ENCODE measurements around the gene COTL1.

DNA sequence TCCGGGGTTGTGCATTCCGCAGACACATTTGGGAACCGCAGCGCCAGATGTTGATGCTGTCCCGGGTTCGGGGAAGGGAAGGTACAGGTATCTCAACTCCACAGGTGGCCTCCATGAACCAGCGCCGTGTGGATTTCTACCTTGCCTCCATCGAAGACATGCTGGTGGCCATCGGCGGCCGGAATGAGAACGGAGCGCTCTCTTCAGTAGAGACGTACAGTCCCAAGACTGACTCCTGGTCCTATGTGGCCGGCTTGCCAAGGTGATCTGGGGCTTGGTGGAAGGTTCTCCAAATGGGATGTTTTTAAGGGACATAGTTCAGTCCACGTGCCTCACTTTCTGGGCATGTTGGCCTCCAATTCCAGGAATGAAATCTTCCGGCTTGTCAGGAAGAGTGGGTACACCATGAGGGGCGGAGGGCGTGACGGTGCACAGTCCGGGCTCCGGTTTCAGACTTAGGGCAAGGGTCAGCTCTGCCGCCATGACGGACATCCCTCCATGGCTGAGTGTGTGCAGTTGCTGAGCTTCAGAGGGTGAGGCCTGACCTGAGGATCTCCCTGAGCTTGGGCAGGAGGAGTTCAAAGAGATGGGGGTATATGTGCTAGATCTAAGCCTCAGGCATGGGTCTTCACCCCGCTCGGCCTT is 41.9 kb upstream of the COTL1 start:
- TF ChIP-seq, protein P1, sequence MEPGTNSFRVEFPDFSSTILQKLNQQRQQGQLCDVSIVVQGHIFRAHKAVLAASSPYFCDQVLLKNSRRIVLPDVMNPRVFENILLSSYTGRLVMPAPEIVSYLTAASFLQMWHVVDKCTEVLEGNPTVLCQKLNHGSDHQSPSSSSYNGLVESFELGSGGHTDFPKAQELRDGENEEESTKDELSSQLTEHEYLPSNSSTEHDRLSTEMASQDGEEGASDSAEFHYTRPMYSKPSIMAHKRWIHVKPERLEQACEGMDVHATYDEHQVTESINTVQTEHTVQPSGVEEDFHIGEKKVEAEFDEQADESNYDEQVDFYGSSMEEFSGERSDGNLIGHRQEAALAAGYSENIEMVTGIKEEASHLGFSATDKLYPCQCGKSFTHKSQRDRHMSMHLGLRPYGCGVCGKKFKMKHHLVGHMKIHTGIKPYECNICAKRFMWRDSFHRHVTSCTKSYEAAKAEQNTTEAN (CRISPR knock-in tag; IDR thresholded peaks at IDR 0.05): no peak
- no peak for TF ChIP-seq CTCF (IDR thresholded peaks at IDR 0.05)
- TF ChIP-seq, protein P2, sequence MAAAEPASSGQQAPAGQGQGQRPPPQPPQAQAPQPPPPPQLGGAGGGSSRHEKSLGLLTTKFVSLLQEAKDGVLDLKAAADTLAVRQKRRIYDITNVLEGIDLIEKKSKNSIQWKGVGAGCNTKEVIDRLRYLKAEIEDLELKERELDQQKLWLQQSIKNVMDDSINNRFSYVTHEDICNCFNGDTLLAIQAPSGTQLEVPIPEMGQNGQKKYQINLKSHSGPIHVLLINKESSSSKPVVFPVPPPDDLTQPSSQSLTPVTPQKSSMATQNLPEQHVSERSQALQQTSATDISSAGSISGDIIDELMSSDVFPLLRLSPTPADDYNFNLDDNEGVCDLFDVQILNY (CRISPR knock-in tag; IDR thresholded peaks at IDR 0.05): no peak
- TF ChIP-seq TP53 (CRISPR knock-in tag; IDR thresholded peaks at IDR 0.05): no peak

Measured in WTC11 (cell line).